GM19468 (cell line): ENCODE results near the gene INPP4B.

Experiments
- ATAC-seq: cut with Tn5 transposase; IDR thresholded peaks from one replicate; pipeline ENCODE4 v1.9.1; 2021; ENCODE audit warnings: mild to moderate bottlenecking, moderate library complexity, moderate number of reproducible peaks; ENCODE audit not compliant: unreplicated experiment; ENCODE audit errors: extremely low read depth

The INPP4B gene

GRCh38 chr4:142218726-142219125 is 627.4 kb downstream of the INPP4B start:
- no peak for ATAC-seq

DNA sequence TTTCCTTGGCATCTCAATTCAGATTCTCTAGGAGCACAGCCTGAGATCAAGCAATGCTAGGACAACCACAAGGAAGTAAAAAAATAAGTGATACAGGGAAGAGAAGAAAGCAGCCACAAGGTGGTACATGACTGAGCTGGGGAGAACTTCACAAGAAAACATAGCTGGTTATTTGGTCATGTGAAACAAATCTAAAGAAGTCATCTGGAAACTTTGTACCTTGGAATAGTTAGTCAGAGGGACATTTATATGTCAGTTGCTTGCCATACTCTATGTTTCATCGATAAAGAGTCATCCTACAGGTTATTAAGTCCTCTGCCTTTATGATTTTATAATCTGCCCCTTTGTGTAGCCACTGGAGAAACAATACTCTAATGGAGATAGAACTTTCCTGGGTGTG is 634.7 kb downstream of the INPP4B start:
- no peak for ATAC-seq

DNA sequence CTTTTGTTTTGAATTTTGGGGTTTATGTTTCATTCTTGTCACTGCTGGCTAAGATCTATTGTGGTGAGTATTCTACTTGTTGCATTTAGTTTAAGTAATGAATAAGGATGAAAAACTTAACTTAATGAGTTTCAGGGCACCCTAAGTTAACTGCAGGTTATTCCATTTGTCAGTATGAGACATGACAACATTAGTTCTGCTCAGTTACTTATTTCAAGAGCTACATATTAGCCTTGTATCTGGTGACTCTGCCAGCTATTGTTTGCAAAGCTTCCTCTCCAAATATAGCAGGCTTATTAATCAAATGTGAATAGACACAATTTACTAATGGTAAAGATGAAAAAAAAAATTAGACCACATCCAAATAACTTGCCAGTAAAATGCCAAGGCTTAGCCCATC is 642.6 kb downstream of the INPP4B start:
- no peak for ATAC-seq

- ATAC-seq: peak; percentile 64
These were observed 643.4 kb downstream of the INPP4B start for GRCh38 chr4:142202404-142203332.

DNA sequence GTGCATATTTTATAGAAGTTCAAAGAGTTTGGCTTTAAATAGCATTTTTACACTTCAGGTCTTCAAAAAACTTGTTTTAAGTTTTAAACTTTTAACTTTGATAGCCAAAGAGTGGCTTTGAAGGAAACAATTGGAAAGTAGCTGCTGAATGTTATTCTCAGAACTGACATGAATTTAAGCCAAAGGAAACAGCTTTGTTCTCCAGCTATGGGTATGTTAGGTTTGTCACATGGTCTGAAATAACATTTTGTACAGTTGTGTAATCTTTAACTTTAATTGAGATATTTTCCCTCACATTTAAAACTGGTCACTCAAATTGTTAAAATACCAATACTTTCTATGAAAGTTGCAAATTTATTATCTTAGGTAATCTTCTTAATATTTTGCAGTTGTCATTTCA is 645.1 kb downstream of the INPP4B start:
- ATAC-seq: no peak

DNA sequence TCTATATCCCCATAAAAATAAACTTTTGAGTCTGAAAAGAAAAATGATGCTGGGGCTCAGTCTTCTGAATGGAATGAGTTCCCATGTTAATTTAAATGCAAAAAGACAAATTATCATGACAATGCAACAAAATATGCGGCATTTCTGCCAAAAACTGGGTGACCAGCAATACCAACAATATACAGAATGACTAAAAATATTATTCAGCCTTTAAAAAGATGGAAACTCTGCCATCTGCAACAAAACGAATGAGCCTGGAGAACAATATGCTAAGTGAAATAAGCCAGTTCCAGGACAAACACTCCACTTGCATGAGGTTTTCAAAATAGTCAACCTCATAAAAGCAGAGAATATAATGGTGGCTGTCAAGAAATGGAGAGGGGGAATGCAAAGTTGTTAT is 651.2 kb downstream of the INPP4B start:
- no peak for ATAC-seq

DNA sequence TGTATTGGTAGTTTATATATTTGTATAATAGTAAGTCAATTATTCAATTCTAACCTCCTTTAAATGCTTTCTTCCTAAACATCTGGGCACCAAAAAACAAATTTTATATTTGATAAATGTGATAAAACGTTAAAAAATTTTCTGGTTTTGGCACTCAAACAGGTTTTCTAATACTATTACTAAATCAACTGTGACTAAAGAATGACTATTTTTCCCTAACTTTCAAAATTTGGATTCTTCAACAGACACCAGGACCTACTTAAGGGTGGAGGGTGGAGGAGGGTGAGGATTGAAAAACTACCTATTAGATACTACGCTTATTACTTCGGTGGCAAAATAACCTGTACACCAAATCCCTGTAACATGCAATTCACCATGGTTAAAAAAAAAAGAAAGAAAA is 654.2 kb downstream of the INPP4B start:
- no peak for ATAC-seq

DNA sequence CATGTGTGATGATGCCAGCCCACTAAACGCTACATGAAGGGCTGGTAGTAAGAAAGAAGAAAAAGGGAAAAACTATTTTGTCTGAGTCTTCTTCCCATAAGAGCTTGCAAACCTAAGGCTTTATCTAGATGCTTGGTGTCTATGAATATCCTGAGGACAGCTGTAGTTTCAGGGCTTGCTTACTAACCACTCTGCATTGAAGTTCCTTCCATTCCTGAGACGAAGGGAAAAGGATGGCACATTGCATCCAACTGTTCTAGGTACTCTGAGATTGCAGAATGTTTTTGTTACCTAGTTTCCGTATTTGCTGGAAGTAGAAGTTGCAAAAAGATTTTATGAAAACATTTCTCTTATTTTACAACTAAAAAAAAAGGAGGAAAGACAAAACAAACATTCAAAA is 665.1 kb downstream of the INPP4B start:
- ATAC-seq: no peak

DNA sequence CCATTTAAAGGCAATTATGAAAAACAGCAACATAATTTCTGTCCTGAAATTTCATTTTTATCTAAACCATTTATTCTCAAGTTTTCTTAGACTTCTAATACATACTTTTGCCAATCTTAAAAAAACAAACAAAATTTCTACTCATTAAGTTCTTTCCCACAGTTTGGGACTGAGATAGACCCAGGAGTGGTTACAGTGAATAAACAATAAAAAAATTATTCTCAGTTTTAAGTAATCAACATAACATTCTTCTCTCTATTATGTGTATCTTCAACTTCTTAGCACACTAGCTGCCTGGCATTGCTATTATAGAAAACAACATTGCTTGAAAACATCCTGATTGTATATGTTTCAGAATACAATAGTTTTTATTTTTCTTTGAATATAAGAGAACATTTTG is 676.9 kb downstream of the INPP4B start:
- ATAC-seq: no peak

- no peak for ATAC-seq
These were observed 677.9 kb downstream of the INPP4B start for GRCh38 chr4:142168181-142168580.

GRCh38 chr4:142164767-142165500 is 681.2 kb downstream of the INPP4B start:
- no peak for ATAC-seq

DNA sequence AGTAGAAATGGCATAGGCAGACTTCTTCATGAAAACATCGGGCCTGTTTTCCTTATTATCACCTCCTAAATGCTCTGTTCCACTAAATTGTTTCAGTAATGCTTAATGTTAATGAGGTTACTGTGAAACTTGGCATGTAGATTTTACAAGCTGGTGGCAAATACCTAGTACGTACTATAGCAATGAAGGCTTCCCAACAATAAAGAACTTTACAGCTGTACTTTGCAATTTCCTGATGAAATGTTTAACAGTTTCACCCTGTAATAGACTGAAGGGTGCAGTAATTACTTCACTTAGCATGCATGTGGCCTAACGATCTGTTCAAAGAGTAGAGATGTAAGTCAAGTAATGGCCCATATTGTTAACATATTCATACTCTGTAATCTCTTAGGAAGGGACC is 685.0 kb downstream of the INPP4B start:
- no peak for ATAC-seq

DNA sequence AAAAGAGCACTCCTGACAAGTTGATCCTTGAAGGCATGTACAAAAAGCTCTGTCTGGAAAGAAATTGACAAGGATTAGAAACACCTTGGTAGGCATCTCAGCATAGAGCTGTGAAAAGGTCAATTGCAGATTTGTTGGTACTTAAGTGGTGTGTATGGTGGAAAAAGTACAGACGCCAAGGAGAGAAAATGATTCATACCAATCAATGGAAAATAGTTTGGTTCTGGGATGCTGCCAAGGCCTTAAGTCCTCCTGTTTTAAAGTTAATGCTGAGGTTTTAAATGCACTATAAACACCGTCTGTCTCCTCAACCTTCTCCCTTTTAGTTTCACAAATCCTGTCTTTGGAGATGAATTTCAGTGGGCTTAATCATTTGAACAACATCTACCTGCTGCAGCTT is 685.6 kb downstream of the INPP4B start:
- no peak for ATAC-seq

DNA sequence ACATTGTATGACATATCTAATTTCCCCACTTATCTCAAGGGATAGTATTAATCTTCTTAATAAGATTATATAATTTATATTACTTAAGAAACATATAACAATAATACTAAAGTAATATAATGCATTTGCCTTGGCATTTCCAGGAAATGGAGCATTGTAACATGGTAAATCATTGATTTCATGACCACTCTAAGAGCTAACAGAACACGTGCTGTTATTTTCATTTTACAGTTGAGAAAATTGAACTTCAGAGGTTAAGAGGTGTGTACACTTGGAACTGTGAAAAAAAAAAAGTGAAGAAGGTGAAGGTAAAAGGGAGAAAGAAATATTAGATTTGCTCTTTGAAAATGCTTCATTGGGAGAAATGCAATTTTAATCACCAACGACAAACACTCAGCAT is 687.1 kb downstream of the INPP4B start:
- no peak for ATAC-seq

GRCh38 chr4:142156256-142156655 is 689.8 kb downstream of the INPP4B start:
- no peak for ATAC-seq

DNA sequence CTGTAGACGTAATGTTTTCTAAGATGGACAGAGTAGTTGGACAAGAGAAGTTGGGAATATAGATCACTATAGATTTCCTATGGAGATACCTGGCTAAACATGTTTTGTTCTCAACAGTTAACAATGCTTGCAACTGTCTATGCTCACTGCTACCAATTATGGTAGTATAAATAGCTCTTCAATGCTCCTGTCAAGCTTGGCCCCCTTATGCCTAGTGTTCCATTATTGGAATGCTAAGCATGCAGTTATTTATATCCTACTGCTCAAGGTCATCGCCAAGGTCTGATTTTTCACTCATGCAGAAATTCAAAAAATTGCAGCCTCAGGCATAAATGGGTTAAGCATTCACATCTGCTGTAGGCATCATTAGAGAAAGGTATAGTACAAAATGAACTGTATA is 690.8 kb downstream of the INPP4B start:
- no peak for ATAC-seq

DNA sequence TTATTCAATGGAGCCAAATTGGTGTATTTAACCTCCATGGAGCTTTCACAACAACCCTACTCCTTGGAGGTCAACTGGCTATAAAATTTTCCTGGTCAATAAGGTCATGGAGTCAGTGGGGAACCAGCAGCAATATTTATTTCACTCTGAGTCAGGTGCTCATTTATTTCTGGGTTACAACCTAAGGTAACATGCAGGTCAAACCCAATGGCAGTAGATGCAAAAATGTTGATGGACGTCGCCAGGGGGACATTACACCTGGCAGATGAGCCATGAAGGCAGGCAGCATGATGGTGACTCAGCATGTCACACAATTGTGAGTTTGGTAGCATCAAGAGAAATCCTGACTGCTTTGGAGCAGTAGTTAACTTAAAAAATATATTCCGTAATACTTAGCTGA is 695.6 kb downstream of the INPP4B start:
- ATAC-seq: no peak

DNA sequence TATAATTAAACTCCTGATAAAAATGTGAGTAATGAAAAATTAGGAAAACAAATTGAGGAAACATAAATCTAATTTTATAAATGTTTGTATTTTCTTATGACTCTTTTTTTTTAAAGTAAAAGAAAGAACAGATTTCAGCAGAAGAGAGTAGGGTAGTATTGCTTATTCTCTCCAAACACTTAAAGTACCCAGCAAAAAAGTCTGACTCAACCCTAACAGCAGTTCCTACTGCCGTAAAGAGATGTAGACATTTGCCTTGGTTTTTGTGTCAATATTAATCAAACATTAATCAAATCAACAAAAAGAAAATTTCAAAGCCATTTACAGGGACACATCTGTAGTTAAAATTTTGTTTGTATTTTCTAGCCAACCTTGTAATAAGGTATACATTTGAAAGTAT is 701.3 kb downstream of the INPP4B start:
- no peak for ATAC-seq

GRCh38 chr4:142142366-142143054 is 703.6 kb downstream of the INPP4B start:
- no peak for ATAC-seq

GRCh38 chr4:142141224-142141623 is 704.9 kb downstream of the INPP4B start:
- no peak for ATAC-seq

DNA sequence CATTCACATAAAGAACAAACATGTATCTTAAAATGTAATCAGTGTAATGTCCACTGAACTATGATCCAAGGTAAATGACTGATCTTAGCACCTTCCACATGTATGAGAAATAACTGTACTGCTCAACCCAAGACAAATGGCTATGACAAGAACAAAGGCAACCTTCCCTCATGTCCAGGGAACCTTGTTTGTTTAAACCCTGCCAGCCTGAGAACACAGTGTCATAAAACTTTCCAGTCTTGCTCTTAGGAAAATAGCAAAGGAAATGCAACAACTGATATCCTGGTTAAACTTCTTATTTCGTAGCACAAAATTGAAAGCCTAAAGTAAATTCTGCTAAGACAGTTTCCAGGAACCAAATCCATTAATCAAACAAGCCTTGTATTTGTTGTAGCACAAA is 715.4 kb downstream of the INPP4B start:
- no peak for ATAC-seq
